Liver (tissue), 3 donors: ENCODE measurements around the gene TIRAP.
"Not testable (repeated sequence)": the region's sequence is repeated elsewhere in the genome, so short reads cannot be mapped to it uniquely, and the experiment has no call there.

ENCODE experiments used
- TAF1 ChIP-seq: conservative IDR thresholded peaks from 2 replicates; pipeline ENCODE4 v1.6.1; 2016; ENCODE audit warnings: antibody characterized with exemption, mild to moderate bottlenecking
- TF ChIP-seq, protein P1 (sequence below): fragments of 150-350 bp; IDR thresholded peaks from 2 replicates; pipeline ENCODE4 v1.5.1; 2017; ENCODE audit warnings: improper control_type of control experiment, low read depth, low read length; ENCODE audit not compliant: missing input control
- TF ChIP-seq, protein P2 (sequence below): IDR thresholded peaks from 2 replicates; pipeline ENCODE4 v1.6.1; 2016; ENCODE audit warnings: antibody characterized with exemption
- donor health status: healthy.
- donor health status: healthy.

DNA sequence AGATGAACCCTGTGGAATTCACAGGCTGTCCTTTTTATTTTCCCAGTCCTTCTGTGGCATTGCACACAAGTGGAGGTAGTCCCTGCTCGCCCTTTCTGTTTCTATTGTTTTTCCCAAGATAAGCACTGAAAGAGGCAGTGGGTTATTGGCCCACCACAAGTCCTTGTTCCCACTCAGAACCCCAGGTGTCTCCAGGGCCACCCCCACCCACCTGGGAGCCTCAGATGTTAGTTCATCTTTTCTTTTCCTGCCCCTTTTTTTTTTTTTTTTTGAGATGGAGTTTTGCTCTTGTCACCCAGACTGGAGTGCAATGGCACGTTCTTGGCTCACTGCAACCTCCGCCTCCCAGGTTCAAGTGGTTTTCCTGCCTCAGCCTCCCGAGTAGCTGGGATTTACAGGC lies 25.9 kb downstream of the TIRAP start:
- TF ChIP-seq TAF1, result not testable (repeated sequence)
- TF ChIP-seq, protein P1, sequence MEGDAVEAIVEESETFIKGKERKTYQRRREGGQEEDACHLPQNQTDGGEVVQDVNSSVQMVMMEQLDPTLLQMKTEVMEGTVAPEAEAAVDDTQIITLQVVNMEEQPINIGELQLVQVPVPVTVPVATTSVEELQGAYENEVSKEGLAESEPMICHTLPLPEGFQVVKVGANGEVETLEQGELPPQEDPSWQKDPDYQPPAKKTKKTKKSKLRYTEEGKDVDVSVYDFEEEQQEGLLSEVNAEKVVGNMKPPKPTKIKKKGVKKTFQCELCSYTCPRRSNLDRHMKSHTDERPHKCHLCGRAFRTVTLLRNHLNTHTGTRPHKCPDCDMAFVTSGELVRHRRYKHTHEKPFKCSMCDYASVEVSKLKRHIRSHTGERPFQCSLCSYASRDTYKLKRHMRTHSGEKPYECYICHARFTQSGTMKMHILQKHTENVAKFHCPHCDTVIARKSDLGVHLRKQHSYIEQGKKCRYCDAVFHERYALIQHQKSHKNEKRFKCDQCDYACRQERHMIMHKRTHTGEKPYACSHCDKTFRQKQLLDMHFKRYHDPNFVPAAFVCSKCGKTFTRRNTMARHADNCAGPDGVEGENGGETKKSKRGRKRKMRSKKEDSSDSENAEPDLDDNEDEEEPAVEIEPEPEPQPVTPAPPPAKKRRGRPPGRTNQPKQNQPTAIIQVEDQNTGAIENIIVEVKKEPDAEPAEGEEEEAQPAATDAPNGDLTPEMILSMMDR, result not testable (repeated sequence)
- TF ChIP-seq, protein P2, sequence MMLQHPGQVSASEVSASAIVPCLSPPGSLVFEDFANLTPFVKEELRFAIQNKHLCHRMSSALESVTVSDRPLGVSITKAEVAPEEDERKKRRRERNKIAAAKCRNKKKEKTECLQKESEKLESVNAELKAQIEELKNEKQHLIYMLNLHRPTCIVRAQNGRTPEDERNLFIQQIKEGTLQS, result not testable (repeated sequence)
